ENCODE data around the gene PLD1. TPM values are rescaled to one million over a fixed set of nuclear protein-coding genes. Genes with fewer than 3 reads are reported as not detected.
A peak's percentile ranks its signal among the peaks of the same experiment; 100 is the strongest.

Gene PLD1
- total and polyA plus RNA-seq, 3 experiments from 2014 or later = 0.59 to 14.5 (median 1.3) TPM

DNA sequence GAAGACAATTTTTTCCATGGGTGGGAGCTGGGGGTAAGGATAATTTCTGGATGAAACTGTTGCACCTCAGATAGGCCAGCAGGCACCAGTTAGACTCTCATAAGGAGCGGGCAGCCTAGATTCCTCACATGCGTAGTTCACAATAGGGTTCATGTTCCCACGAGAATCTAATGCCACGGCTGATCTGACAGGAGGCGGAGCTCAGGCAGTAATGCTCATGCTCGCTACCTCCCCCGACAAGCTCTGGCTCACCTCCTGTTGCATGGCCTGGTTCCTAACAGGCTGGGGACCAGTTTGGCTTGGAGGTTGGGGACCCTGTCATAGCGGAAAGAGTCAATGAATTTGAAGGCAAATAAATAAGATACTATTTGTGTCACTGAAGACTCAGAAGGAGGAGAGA is 105.5 kb downstream of the PLD1 start:
- no peaks in the 10 kb centered on the region for H3K9me3 ChIP-seq (ENCODE audit: low read length)
- CTCF ChIA-PET = no interaction called here
- no peaks in the 10 kb centered on the region for H3K4me1 Mint-ChIP-seq
- peaks cover 4 to 9% of the 10 kb centered on the region in 2 donors for H3K27me3 Mint-ChIP-seq
- no peak for DNase-seq
- no peaks in the 10 kb centered on the region for H3K27me3 ChIP-seq (ENCODE audit: insufficient read depth, low read length, poor library complexity, severe bottlenecking)
- peaks cover 0 to 5% (median 0%) of the 10 kb centered on the region in 5 donors for H3K9me3 Mint-ChIP-seq
- H3K36me3 Mint-ChIP-seq = peaks cover 0 to 5% (median 0%) of the 10 kb centered on the region in 3 donors
- H3K4me3 ChIP-seq (ENCODE audit: low read length) = no peak overlapping the region
- POLR2A ChIA-PET = no interaction called here
- no peak overlapping the region for H3K27ac ChIP-seq (ENCODE audit: low read depth, low read length)
- H3K4me3 Mint-ChIP-seq = no peak overlapping the region
- H3K27ac Mint-ChIP-seq = no peak overlapping the region
- no peaks in the 10 kb centered on the region for H3K36me3 ChIP-seq (ENCODE audit: insufficient read depth, low read length)
- no peaks in the 10 kb centered on the region for H3K4me1 ChIP-seq (ENCODE audit: insufficient read depth, low read length)

DNA sequence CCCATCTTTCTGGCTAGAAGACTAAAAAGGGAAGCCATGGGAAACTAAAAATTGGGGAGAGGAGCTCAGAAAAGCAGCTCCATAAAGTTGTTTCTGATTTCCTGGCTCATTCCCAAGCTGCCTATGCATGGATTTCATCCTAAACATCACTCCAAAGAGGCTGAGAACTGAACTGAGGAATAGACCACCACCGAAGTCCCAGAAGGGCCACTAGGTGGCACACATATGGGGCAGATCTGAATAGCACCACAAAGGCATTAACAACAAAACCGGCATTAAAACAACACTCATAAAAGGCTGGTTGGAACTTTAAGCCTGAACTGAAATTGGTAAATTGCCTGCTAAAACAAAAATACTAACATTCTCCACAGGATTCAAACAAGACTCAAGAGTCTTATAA is 106.3 kb downstream of the PLD1 start:
- H3K9me3 Mint-ChIP-seq = peaks cover 0 to 5% (median 0%) of the 10 kb centered on the region in 5 donors
- DNase-seq = peak in 3 of 5 donors; percentile 1 to 18 (median 5)
- H3K27me3 ChIP-seq (ENCODE audit: insufficient read depth, low read length, poor library complexity, severe bottlenecking) = no peaks in the 10 kb centered on the region
- H3K36me3 Mint-ChIP-seq = peaks cover 0 to 7% (median 0%) of the 10 kb centered on the region in 3 donors
- no peak overlapping the region for H3K27ac ChIP-seq (ENCODE audit: low read depth, low read length)
- peaks cover 4 to 16% of the 10 kb centered on the region in 2 donors for H3K27me3 Mint-ChIP-seq
- CTCF ChIA-PET = no interaction called here
- no peaks in the 10 kb centered on the region for H3K4me1 ChIP-seq (ENCODE audit: insufficient read depth, low read length)
- no peak overlapping the region for H3K4me3 Mint-ChIP-seq
- no peaks in the 10 kb centered on the region for H3K9me3 ChIP-seq (ENCODE audit: low read length)
- no peaks in the 10 kb centered on the region for H3K36me3 ChIP-seq (ENCODE audit: insufficient read depth, low read length)
- H3K27ac Mint-ChIP-seq = no peak overlapping the region
- H3K4me1 Mint-ChIP-seq = no peaks in the 10 kb centered on the region
- POLR2A ChIA-PET = no interaction called here
- H3K4me3 ChIP-seq (ENCODE audit: low read length) = no peak overlapping the region

GRCh38 chr3:171703144-171703543 is 107.1 kb downstream of the PLD1 start:
- POLR2A ChIA-PET = no interaction called here
- Histone ChIP-seq H3K27ac (ENCODE audit: low read depth, low read length) (no peak overlapping the region), H3K36me3 (ENCODE audit: insufficient read depth, low read length) (no peaks in the 10 kb centered on the region), H3K27me3 (ENCODE audit: insufficient read depth, low read length, poor library complexity, severe bottlenecking) (no peaks in the 10 kb centered on the region), H3K4me1 (ENCODE audit: insufficient read depth, low read length) (no peaks in the 10 kb centered on the region), H3K9me3 (ENCODE audit: low read length) (no peaks in the 10 kb centered on the region), H3K4me3 (ENCODE audit: low read length) (no peak overlapping the region)
- Mint-ChIP-seq H3K27me3 (peaks cover 4 to 21% of the 10 kb centered on the region in 2 donors), H3K4me3 (no peak overlapping the region), H3K27ac (no peak overlapping the region), H3K4me1 (no peaks in the 10 kb centered on the region), H3K36me3 (peaks cover 0 to 11% (median 0%) of the 10 kb centered on the region in 3 donors), H3K9me3 (peaks cover 0 to 5% (median 0%) of the 10 kb centered on the region in 5 donors)
- DNase-seq = no peak
- CTCF ChIA-PET = no interaction called here

DNA sequence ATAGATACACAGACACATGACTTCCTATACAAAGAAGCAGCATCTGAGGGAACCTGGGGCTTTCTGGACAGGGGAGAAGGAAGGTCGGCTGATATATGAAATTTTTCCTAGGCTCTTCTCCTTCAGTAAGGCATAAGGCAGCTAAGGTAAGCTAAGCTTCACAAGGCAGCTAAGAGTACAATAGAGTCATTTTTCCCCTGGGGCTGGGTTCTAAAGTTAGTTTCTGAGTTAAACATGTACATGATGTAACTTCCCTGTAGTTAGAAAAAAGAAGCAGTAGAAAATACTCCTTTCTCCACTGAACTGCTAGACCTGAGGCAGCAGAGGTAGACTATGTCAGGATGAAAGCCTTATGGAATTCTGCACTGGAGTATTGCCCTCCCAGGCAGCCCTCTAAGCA is 109.6 kb downstream of the PLD1 start:
- no peak overlapping the region for H3K27ac Mint-ChIP-seq
- Histone ChIP-seq H3K4me1 (ENCODE audit: insufficient read depth, low read length) (no peaks in the 10 kb centered on the region), H3K36me3 (ENCODE audit: insufficient read depth, low read length) (no peaks in the 10 kb centered on the region), H3K9me3 (ENCODE audit: low read length) (no peaks in the 10 kb centered on the region), H3K27me3 (ENCODE audit: insufficient read depth, low read length, poor library complexity, severe bottlenecking) (no peaks in the 10 kb centered on the region), H3K27ac (ENCODE audit: low read depth, low read length) (no peak overlapping the region), H3K4me3 (ENCODE audit: low read length) (no peak overlapping the region)
- peaks cover 9 to 32% of the 10 kb centered on the region in 2 donors for H3K27me3 Mint-ChIP-seq
- ChIA-PET CTCF (no interaction called here), POLR2A (no interaction called here)
- H3K36me3 Mint-ChIP-seq = peaks cover 0 to 16% (median 0%) of the 10 kb centered on the region in 3 donors
- peaks cover 0 to 5% (median 0%) of the 10 kb centered on the region in 5 donors for H3K9me3 Mint-ChIP-seq
- no peak overlapping the region for H3K4me3 Mint-ChIP-seq
- H3K4me1 Mint-ChIP-seq = no peaks in the 10 kb centered on the region
- no peak for DNase-seq

- no peak overlapping the region for H3K27ac Mint-ChIP-seq
- no peaks in the 10 kb centered on the region for H3K36me3 ChIP-seq (ENCODE audit: insufficient read depth, low read length)
- ChIA-PET POLR2A (no interaction called here), CTCF (no interaction called here)
- H3K27me3 ChIP-seq (ENCODE audit: insufficient read depth, low read length, poor library complexity, severe bottlenecking) = no peaks in the 10 kb centered on the region
- H3K27ac ChIP-seq (ENCODE audit: low read depth, low read length) = no peak overlapping the region
- no peaks in the 10 kb centered on the region for H3K4me1 ChIP-seq (ENCODE audit: insufficient read depth, low read length)
- H3K4me1 Mint-ChIP-seq = no peaks in the 10 kb centered on the region
- no peak overlapping the region for H3K4me3 Mint-ChIP-seq
- peaks cover 9 to 33% of the 10 kb centered on the region in 2 donors for H3K27me3 Mint-ChIP-seq
- no peak overlapping the region for H3K4me3 ChIP-seq (ENCODE audit: low read length)
- no peak for DNase-seq
- H3K9me3 ChIP-seq (ENCODE audit: low read length) = no peaks in the 10 kb centered on the region
- H3K9me3 Mint-ChIP-seq = peaks cover 0 to 5% (median 0%) of the 10 kb centered on the region in 5 donors
- H3K36me3 Mint-ChIP-seq = peaks cover 0 to 16% (median 0%) of the 10 kb centered on the region in 3 donors
These were observed 110.1 kb downstream of the PLD1 start for GRCh38 chr3:171700157-171700556.

DNA sequence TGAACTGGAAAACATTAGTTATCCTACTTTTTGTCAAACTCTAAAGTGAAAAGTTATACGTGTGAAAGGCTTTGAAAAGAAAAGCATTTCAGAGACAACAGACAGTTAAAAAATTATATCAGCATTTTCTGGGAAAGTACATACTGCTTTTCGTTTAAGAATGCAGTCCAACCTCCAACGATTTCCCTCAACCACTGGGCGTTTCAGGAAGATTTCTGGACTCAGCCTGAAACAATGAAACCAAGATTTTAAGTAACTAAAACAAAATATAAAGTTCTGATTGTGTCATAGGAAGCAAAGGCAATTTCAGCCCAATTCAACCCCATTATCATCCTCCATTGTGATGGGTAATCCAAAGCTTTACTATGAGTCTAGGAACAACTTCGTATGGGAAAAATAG is 110.7 kb downstream of the PLD1 start:
- peaks cover 0 to 16% (median 0%) of the 10 kb centered on the region in 3 donors for H3K36me3 Mint-ChIP-seq
- H3K27me3 Mint-ChIP-seq = peaks cover 8 to 33% of the 10 kb centered on the region in 2 donors
- ChIA-PET CTCF (no interaction called here), POLR2A (no interaction called here)
- H3K9me3 Mint-ChIP-seq = peaks cover 0 to 5% (median 0%) of the 10 kb centered on the region in 5 donors
- H3K4me3 Mint-ChIP-seq = no peak overlapping the region
- Histone ChIP-seq H3K36me3 (ENCODE audit: insufficient read depth, low read length) (no peaks in the 10 kb centered on the region), H3K27ac (ENCODE audit: low read depth, low read length) (no peak overlapping the region), H3K4me3 (ENCODE audit: low read length) (no peak overlapping the region), H3K4me1 (ENCODE audit: insufficient read depth, low read length) (no peaks in the 10 kb centered on the region), H3K9me3 (ENCODE audit: low read length) (no peaks in the 10 kb centered on the region), H3K27me3 (ENCODE audit: insufficient read depth, low read length, poor library complexity, severe bottlenecking) (no peaks in the 10 kb centered on the region)
- no peak overlapping the region for H3K27ac Mint-ChIP-seq
- DNase-seq = no peak
- H3K4me1 Mint-ChIP-seq = no peaks in the 10 kb centered on the region

- peaks cover 8 to 37% of the 10 kb centered on the region in 2 donors for H3K27me3 Mint-ChIP-seq
- no peaks in the 10 kb centered on the region for H3K36me3 ChIP-seq (ENCODE audit: insufficient read depth, low read length)
- no peaks in the 10 kb centered on the region for H3K27me3 ChIP-seq (ENCODE audit: insufficient read depth, low read length, poor library complexity, severe bottlenecking)
- H3K9me3 ChIP-seq (ENCODE audit: low read length) = no peaks in the 10 kb centered on the region
- no peak overlapping the region for H3K27ac ChIP-seq (ENCODE audit: low read depth, low read length)
- no peaks in the 10 kb centered on the region for H3K4me1 Mint-ChIP-seq
- H3K27ac Mint-ChIP-seq = no peak overlapping the region
- CTCF ChIA-PET = no interaction called here
- peaks cover 0 to 2% (median 0%) of the 10 kb centered on the region in 5 donors for H3K9me3 Mint-ChIP-seq
- peaks cover 0 to 16% (median 0%) of the 10 kb centered on the region in 3 donors for H3K36me3 Mint-ChIP-seq
- POLR2A ChIA-PET = no interaction called here
- H3K4me3 Mint-ChIP-seq = no peak overlapping the region
- no peak overlapping the region for H3K4me3 ChIP-seq (ENCODE audit: low read length)
- H3K4me1 ChIP-seq (ENCODE audit: insufficient read depth, low read length) = no peaks in the 10 kb centered on the region
- no peak for DNase-seq
These were observed 113.5 kb downstream of the PLD1 start for GRCh38 chr3:171696805-171697204.

- Mint-ChIP-seq H3K27ac (no peak overlapping the region), H3K27me3 (peaks cover 8 to 34% of the 10 kb centered on the region in 2 donors), H3K9me3 (no peaks in the 10 kb centered on the region), H3K4me1 (peaks cover under 1 to 3% (median 1%) of the 10 kb centered on the region in 3 donors), H3K4me3 (no peak overlapping the region), H3K36me3 (peaks cover 0 to 16% (median 0%) of the 10 kb centered on the region in 3 donors)
- no peak overlapping the region for H3K27ac ChIP-seq (ENCODE audit: low read depth, low read length)
- H3K4me3 ChIP-seq (ENCODE audit: low read length) = no peak overlapping the region
- H3K36me3 ChIP-seq (ENCODE audit: insufficient read depth, low read length) = no peaks in the 10 kb centered on the region
- POLR2A ChIA-PET = no interaction called here
- CTCF ChIA-PET = interaction anchor here (1.0 kb wide), 1 partner anchor 10 kb away, joined by 3 read pairs; no protein-coding TSS in a partner anchor
- H3K4me1 ChIP-seq (ENCODE audit: insufficient read depth, low read length) = no peaks in the 10 kb centered on the region
- H3K27me3 ChIP-seq (ENCODE audit: insufficient read depth, low read length, poor library complexity, severe bottlenecking) = no peaks in the 10 kb centered on the region
- no peak for DNase-seq
- H3K9me3 ChIP-seq (ENCODE audit: low read length) = no peaks in the 10 kb centered on the region
These were observed 114.9 kb downstream of the PLD1 start for GRCh38 chr3:171695426-171695825.

Measured in CD8-positive, alpha-beta memory T cell (primary cell).